Measurements from ENCODE around the gene NKX6-2.

- TF ChIP-seq CTCF (IDR thresholded peaks at IDR 0.05) (no peak), POLR2A (IDR thresholded peaks at IDR 0.05) (no peak)
Measured at GRCh38 chr10:132813560-132814468, 27.9 kb upstream of the NKX6-2 start.

Measured in thyroid gland (tissue), 4 donors.